ENCODE results near the gene MYO1A.

The MYO1A gene

GRCh38 chr12:57010627-57011247, 39.2 kb downstream of the MYO1A start:
- H3K4me3 ChIP-seq (ENCODE audit: low read depth, low read length) = no peak overlapping the region
- no peaks in the 10 kb centered on the region for H3K27me3 ChIP-seq (ENCODE audit: control insufficient read depth, insufficient read depth, low read length)
- no peaks in the 10 kb centered on the region for H3K36me3 ChIP-seq (ENCODE audit: control insufficient read depth, insufficient read depth, low read length)
- H3K4me1 ChIP-seq (ENCODE audit: control insufficient read depth, insufficient read depth, low read length) = peaks cover 26% of the 10 kb centered on the region
- no peak overlapping the region for H3K27ac ChIP-seq (ENCODE audit: low read depth, low read length)
- no peak overlapping the region for H3K9ac ChIP-seq (ENCODE audit: low read length)
- no peaks in the 10 kb centered on the region for H3K9me3 ChIP-seq (ENCODE audit: control insufficient read depth, insufficient read depth, low read depth, low read length)

GRCh38 chr12:57009949-57010626, 39.8 kb downstream of the MYO1A start:
- Histone ChIP-seq H3K4me3 (ENCODE audit: low read depth, low read length) (no peak overlapping the region), H3K9ac (ENCODE audit: low read length) (no peak overlapping the region), H3K9me3 (ENCODE audit: control insufficient read depth, insufficient read depth, low read depth, low read length) (no peaks in the 10 kb centered on the region), H3K36me3 (ENCODE audit: control insufficient read depth, insufficient read depth, low read length) (no peaks in the 10 kb centered on the region), H3K4me1 (ENCODE audit: control insufficient read depth, insufficient read depth, low read length) (peaks cover 29% of the 10 kb centered on the region), H3K27ac (ENCODE audit: low read depth, low read length) (no peak overlapping the region), H3K27me3 (ENCODE audit: control insufficient read depth, insufficient read depth, low read length) (no peaks in the 10 kb centered on the region)

GRCh38 chr12:57008178-57008577, 41.8 kb downstream of the MYO1A start:
- Histone ChIP-seq H3K27ac (ENCODE audit: low read depth, low read length) (no peak overlapping the region), H3K27me3 (ENCODE audit: control insufficient read depth, insufficient read depth, low read length) (no peaks in the 10 kb centered on the region), H3K4me3 (ENCODE audit: low read depth, low read length) (no peak overlapping the region), H3K9me3 (ENCODE audit: control insufficient read depth, insufficient read depth, low read depth, low read length) (no peaks in the 10 kb centered on the region), H3K4me1 (ENCODE audit: control insufficient read depth, insufficient read depth, low read length) (peaks cover 29% of the 10 kb centered on the region), H3K9ac (ENCODE audit: low read length) (no peak overlapping the region), H3K36me3 (ENCODE audit: control insufficient read depth, insufficient read depth, low read length) (peaks cover 18% of the 10 kb centered on the region)

- Histone ChIP-seq H3K36me3 (ENCODE audit: control insufficient read depth, insufficient read depth, low read length) (peaks cover 30% of the 10 kb centered on the region), H3K9ac (ENCODE audit: low read length) (no peak overlapping the region), H3K9me3 (ENCODE audit: control insufficient read depth, insufficient read depth, low read depth, low read length) (no peaks in the 10 kb centered on the region), H3K4me3 (ENCODE audit: low read depth, low read length) (peak overlapping the region; percentile 44), H3K4me1 (ENCODE audit: control insufficient read depth, insufficient read depth, low read length) (peaks cover 29% of the 10 kb centered on the region), H3K27me3 (ENCODE audit: control insufficient read depth, insufficient read depth, low read length) (no peaks in the 10 kb centered on the region), H3K27ac (ENCODE audit: low read depth, low read length) (no peak overlapping the region)
These were observed 43.0 kb downstream of the MYO1A start for GRCh38 chr12:57006809-57007475.

DNA sequence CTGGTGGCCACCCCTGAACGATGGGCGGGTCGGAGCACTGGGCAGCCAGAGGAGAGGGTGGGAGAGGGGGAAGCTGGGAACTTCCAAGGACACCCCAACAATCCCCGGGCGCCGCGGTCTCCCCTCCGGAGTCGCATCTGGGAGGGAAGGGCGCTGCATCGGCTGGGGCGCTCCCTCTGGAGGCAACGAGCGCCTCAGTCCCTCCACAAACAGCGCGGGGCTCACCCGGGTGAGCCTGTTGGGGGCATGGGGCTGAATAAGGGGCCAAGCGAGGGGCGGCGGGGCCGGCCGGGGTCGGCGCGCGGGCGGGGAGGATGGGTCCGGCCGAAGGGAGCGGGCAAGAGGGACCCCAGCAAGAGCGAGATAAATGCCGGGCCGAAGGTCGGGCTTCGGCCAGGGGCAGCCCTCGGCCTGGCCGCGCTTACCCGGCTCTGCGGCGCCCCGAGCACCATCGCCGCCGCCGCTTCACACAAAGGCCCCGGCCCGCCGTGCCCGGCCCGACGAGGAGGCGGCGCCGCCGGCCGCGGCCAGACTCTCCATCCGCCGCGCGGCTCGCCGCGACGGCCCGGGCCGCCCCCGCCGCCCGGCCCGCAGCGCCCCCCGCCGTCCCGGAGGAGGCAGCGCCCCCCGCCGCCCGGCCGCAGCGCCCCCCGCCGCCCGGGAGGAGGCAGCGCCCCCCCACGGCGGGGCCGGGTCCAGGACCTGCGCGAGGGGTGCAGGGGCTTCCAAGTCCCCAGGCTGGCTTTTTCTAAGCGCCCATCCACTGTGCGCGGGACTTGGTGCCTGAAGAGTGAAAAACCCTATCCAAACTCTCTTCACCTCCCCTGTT, 43.7 kb downstream of the MYO1A start, which contains the start of gene ZBTB39:
Gene ZBTB39, minus strand, starts transcription at position 567 of the 829 bp plus-strand sequence. CDS start 1,629 bp downstream, outside the sequence.
- no peaks in the 10 kb centered on the region for H3K27me3 ChIP-seq (ENCODE audit: control insufficient read depth, insufficient read depth, low read length)
- H3K4me1 ChIP-seq (ENCODE audit: control insufficient read depth, insufficient read depth, low read length) = peaks cover 29% of the 10 kb centered on the region
- peaks cover 36% of the 10 kb centered on the region for H3K36me3 ChIP-seq (ENCODE audit: control insufficient read depth, insufficient read depth, low read length)
- H3K4me3 ChIP-seq (ENCODE audit: low read depth, low read length) = peak within 1 kb of the TSS; percentile 86
- H3K27ac ChIP-seq (ENCODE audit: low read depth, low read length) = peak within 1 kb of the TSS; percentile 82
- no peaks in the 10 kb centered on the region for H3K9me3 ChIP-seq (ENCODE audit: control insufficient read depth, insufficient read depth, low read depth, low read length)
- H3K9ac ChIP-seq (ENCODE audit: low read length) = peak within 1 kb of the TSS; percentile 90

GRCh38 chr12:57004651-57005050, 45.3 kb downstream of the MYO1A start:
- Histone ChIP-seq H3K27me3 (ENCODE audit: control insufficient read depth, insufficient read depth, low read length) (no peaks in the 10 kb centered on the region), H3K9me3 (ENCODE audit: control insufficient read depth, insufficient read depth, low read depth, low read length) (no peaks in the 10 kb centered on the region), H3K4me1 (ENCODE audit: control insufficient read depth, insufficient read depth, low read length) (peaks cover 18% of the 10 kb centered on the region), H3K9ac (ENCODE audit: low read length) (no peak overlapping the region), H3K4me3 (ENCODE audit: low read depth, low read length) (no peak overlapping the region), H3K36me3 (ENCODE audit: control insufficient read depth, insufficient read depth, low read length) (peaks cover 52% of the 10 kb centered on the region), H3K27ac (ENCODE audit: low read depth, low read length) (no peak overlapping the region)

DNA sequence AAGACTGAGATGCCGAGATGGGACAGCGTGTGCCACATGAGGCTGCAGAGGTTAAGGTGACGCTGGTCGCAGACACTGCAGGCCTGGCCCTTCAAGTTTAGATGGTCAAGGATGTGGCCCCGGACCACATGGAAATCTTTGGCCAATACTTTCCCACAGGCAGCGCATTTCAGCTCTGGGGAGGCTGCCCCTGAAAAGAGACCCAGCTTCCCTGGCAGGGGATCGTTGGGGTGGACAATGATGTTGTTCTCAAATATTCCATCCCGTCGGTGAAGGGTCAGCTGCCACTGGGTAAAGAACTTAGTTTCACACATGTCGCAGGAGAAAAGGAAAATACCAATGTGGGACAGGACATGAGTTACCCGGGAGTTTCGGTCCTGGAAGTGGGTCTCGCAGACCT, 46.5 kb downstream of the MYO1A start:
- Histone ChIP-seq H3K4me1 (ENCODE audit: control insufficient read depth, insufficient read depth, low read length) (peaks cover 10% of the 10 kb centered on the region), H3K27me3 (ENCODE audit: control insufficient read depth, insufficient read depth, low read length) (no peaks in the 10 kb centered on the region), H3K36me3 (ENCODE audit: control insufficient read depth, insufficient read depth, low read length) (peaks cover 60% of the 10 kb centered on the region), H3K9me3 (ENCODE audit: control insufficient read depth, insufficient read depth, low read depth, low read length) (no peaks in the 10 kb centered on the region), H3K9ac (ENCODE audit: low read length) (no peak overlapping the region), H3K27ac (ENCODE audit: low read depth, low read length) (no peak overlapping the region), H3K4me3 (ENCODE audit: low read depth, low read length) (no peak overlapping the region)

- no peaks in the 10 kb centered on the region for H3K9me3 ChIP-seq (ENCODE audit: control insufficient read depth, insufficient read depth, low read depth, low read length)
- H3K36me3 ChIP-seq (ENCODE audit: control insufficient read depth, insufficient read depth, low read length) = peaks cover 70% of the 10 kb centered on the region
- H3K4me1 ChIP-seq (ENCODE audit: control insufficient read depth, insufficient read depth, low read length) = peaks cover 3% of the 10 kb centered on the region
- no peaks in the 10 kb centered on the region for H3K27me3 ChIP-seq (ENCODE audit: control insufficient read depth, insufficient read depth, low read length)
- H3K9ac ChIP-seq (ENCODE audit: low read length) = no peak overlapping the region
- H3K4me3 ChIP-seq (ENCODE audit: low read depth, low read length) = no peak overlapping the region
- no peak overlapping the region for H3K27ac ChIP-seq (ENCODE audit: low read depth, low read length)
These were observed 48.5 kb downstream of the MYO1A start for GRCh38 chr12:57001448-57001906.

- H3K36me3 ChIP-seq (ENCODE audit: control insufficient read depth, insufficient read depth, low read length) = peaks cover 72% of the 10 kb centered on the region
- H3K9me3 ChIP-seq (ENCODE audit: control insufficient read depth, insufficient read depth, low read depth, low read length) = no peaks in the 10 kb centered on the region
- no peaks in the 10 kb centered on the region for H3K27me3 ChIP-seq (ENCODE audit: control insufficient read depth, insufficient read depth, low read length)
- peaks cover 3% of the 10 kb centered on the region for H3K4me1 ChIP-seq (ENCODE audit: control insufficient read depth, insufficient read depth, low read length)
- H3K27ac ChIP-seq (ENCODE audit: low read depth, low read length) = no peak overlapping the region
- H3K4me3 ChIP-seq (ENCODE audit: low read depth, low read length) = no peak overlapping the region
- no peak overlapping the region for H3K9ac ChIP-seq (ENCODE audit: low read length)
These were observed 49.5 kb downstream of the MYO1A start for GRCh38 chr12:57000393-57000792.

DNA sequence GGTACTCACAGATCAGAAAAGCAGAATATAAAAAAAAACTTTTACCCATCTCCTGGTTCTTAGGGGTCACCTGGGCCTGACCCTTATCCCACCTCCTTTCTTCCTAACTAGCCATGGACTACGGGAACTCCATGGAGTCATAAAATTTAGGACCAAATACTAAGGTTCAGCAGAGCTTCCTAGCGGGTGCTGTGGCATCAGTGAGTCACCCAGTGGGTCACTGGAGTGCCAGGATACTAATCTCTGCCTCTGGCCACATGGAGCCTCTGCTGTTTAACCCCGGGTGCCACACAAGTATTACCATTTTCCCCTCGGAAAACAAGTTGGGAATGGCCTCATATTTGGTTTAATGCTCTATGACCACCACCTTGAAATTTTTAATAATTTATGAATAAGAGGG, 50.5 kb downstream of the MYO1A start:
- Histone ChIP-seq H3K27me3 (ENCODE audit: control insufficient read depth, insufficient read depth, low read length) (no peaks in the 10 kb centered on the region), H3K27ac (ENCODE audit: low read depth, low read length) (no peak overlapping the region), H3K4me3 (ENCODE audit: low read depth, low read length) (no peak overlapping the region), H3K36me3 (ENCODE audit: control insufficient read depth, insufficient read depth, low read length) (peaks cover 71% of the 10 kb centered on the region), H3K4me1 (ENCODE audit: control insufficient read depth, insufficient read depth, low read length) (no peaks in the 10 kb centered on the region; the same call in 1 of the 2 replicates), H3K9ac (ENCODE audit: low read length) (no peak overlapping the region), H3K9me3 (ENCODE audit: control insufficient read depth, insufficient read depth, low read depth, low read length) (no peaks in the 10 kb centered on the region)

Measured in HUES6 (cell line).